ENCODE measurements around the gene OGG1.

The OGG1 gene

DNA sequence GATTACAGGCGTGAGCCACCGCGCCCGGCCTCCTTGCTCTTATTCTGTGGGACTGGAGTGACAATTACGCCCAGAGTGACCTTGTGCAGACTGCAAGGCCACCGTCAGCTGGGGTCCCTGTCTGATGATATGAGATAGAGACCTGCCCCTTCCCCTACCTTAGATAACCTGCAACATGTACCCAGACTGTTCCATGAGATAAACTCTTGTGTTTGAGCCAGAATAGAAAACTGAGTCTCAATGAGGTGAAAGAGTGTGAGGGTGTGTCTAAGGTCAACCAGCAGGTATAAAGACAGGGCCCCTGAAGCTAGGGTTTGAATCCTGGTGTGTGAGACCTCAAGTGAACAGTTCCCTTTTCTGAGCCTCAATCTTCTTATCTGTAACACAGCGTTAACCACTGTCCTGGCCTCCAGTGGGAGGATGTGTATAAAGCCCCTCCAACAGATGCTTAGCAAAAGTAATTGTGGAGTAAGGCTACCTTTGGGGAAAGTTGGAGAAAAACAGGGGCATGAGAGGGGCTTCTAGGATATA, 36.5 kb downstream of the OGG1 start:
- DNase-seq (ENCODE audit: low read depth): no peak

DNA sequence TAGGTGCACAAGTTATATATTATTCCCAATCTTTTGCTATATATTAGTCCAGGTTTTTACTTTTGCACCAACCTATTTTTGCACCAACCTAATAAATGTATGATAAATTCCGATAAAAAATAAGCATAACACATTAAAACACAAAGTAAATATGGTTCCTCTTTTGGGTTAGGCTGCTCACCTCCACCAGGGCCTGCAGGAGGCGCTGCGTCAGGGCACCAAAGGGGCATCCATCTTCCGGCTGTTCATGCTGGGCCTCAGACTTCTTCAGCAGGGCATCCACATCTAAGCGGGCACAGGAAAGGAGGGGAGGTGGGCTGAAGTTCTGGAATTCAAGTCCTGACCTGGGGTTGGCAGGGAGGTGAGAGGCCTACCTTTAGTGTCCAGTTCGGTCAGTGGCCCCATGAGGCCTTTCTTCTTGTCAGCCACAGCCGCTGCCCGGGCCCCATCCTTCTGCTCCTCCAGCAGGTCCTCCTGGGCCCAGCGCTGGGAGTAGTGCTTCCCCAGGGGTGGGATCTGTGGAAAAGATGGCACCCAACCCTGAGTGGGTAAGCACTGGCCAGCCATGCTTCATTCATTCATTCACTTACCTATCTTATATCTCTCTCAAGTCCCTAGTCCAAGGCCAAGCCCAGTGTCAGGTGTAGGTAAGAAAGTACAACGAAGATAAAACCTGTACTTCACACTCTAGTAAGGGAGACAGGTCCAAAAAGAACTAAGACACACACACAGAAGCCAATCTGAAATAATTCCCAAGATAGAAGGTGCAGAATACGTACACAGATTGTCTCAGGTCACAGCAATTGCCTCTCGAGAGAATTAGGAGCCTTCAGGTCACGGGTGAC, 37.3 kb downstream of the OGG1 start:
- DNase-seq (ENCODE audit: low read depth): no peak

DNA sequence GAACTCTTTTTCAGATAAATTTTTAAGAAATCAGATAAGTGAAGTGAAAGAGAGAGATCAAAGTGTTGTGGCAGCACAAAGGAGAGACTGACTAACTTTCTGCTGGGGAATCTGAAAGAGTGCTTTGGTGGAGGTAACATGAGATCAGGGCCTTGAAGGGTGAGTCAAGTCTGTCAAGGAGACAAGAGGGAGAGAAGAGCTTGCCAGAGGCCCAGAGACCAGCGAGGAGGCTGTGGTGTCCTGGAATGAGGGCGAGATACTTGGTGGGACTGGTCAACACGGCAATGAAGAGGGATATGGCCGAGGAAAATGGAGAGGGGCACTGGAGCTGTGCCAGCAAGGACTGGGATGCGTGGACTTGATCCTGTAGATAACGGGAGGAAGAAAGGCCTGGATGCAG, 38.0 kb downstream of the OGG1 start:
- DNase-seq (ENCODE audit: low read depth): no peak

DNA sequence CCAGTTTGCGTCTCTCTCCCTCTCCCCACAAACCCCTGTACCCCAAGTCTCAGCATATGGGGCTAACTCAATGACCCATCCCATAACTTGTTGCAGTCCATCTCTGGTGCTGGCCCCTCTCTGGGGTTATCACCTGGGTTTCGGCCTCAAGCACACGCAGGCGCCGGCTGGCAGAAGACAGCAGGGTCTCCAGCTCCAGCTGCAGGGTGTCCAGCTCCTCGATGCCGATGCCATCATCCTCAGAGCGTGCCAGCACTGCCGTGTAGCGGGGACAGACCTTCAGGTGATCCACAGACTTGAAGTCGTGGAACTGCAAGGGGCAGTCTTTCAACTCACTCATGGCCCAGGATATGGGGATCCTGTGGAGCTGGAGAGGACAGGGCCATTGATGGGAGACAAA, 41.4 kb downstream of the OGG1 start:
- no peak for DNase-seq (ENCODE audit: low read depth)

DNA sequence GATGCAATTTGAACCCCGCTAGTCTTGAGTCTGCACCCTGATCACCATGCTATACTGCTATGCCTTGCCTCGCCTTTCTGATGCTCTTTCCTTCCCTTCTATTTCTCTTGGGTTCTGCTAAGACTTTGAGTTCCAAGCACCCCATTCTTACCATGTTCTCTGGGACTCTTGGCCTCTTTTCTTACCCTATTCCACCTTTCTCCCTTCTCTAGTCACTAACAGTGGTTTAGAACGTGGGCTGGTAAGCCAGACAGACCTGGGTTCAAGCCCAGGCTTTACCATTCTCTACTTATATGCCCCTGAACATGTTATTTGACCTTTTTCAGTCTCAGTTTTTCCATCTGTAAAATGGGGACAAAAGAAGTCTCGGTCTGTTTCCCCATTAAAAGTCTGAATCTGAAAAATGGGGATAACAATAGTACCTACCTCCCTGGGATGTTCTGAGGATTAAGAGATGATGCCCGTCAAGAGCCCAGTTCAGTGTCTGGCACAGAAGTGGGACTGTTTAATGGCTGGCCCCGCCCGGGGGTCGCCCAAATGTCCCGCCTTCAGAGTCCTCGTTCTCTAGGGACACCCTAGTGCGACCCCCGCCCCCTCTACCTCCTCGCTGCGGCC, 42.1 kb downstream of the OGG1 start:
- DNase-seq (ENCODE audit: low read depth): no peak

DNA sequence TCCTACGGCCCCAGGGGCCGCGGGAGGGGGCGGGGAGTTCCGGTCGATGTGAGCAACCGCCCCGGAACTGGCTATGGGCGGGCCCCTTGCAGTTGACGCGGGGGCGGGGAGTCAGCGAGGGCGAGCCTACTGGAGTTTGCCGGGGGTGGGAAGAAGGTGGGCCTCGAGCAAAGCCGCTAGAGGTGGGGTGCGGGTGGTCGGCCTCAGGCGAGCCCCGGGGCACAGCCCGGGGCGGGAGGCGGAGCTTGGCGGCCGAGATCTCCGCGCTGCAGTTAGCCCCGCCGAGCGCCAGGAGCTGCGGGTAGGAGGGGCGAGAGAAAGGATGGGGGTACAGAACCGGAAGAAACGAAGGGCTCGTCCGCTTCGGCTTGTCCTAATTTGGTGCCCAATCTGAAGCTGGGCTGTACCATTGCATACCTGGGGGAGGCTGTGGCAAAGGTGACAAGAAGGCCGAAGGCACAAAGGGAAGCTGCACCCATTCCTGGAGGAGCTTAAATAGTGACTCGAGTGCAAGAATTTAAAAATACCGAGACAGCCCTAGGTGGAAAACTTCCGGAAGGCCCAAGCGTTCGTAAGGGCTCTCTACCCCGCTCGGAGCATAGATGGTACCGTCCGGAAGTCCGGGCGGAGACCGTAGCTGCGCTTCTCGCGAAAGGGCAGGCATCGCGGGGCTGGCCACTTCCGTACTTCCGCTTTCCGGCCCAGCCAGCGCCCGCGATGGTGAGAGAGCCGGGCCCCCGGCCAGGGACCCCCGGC, 42.8 kb downstream of the OGG1 start, which contains the start of the genes ARPC4 and TADA3:
TSS of gene ARPC4 (plus strand) at position 678 of the 756 bp plus-strand sequence. CDS start at position 718, 40 bp downstream.
TSS of gene TADA3 (minus strand) at position 69 of the 756 bp plus-strand sequence. CDS start 1,007 bp downstream, outside the sequence.
- peak; percentile 87 for DNase-seq (ENCODE audit: low read depth)

DNA sequence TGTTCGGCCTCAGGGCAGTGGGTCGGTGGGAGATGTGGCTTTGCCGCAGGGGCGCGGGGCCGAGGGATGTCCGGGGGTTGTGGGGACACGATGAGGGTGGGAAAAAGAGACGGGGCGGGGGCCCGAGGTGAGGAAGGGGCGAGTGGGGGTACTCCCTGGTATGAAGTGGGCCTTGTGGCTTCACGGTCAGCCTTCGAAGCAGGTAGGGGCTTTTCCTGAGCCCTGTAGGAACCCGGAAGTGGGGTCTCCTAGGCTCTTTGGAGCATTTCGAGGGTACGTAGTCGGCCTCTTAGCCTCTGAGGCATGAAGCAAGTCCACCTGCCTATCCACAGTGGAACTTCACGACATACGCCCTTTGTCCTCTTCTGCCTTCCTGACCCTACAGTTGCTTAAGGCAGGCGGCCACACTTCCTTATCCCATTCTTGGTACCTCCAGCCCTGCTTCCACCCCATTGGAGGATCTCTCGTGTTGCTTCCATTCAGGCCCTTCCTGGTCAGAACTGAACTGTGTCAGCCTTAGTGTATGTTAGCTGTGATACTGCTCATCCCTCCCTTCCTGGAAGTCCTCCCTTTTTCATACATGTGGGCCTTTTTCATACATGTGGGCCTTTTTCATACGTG, 43.5 kb downstream of the OGG1 start:
- no peak for DNase-seq (ENCODE audit: low read depth)

DNA sequence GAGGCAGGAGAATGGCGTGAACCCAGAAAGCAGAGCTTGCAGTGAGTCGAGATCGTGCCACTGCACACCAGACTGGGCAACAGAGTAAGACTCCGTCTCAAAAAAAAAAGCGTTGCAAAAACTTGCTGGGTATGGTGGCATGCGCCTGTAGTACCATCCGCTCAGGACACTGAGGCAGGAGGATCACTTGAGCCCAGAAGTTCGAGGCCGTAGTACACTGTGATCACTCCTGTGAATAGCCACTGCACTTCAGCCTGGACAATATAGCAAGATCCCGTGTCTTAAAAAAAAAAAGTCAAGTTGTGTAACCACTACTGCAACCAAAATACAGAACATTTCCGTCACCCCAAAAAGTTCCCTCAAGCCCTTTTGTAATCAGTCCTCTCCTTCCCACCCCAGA, 44.6 kb downstream of the OGG1 start:
- no peak for DNase-seq (ENCODE audit: low read depth)

DNA sequence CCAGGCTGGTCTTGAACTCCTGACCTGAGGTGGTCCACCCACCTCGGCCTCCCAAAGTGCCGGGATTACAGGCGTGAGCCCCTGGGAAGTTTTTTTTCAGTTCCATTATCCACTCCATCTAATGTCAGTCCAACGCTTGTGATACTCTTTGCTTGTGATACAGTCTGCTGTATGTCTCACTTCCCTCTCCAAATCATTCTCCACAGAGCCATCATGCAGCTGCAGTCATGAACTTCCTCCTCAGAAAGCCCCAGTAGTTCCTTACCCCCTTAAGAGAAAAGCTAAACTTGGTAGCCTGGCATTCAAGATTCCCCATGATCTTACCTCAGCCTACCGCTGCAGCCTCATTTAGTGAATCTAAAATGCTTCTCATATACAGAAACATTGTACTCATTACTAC, 45.5 kb downstream of the OGG1 start:
- no peak for DNase-seq (ENCODE audit: low read depth)

DNA sequence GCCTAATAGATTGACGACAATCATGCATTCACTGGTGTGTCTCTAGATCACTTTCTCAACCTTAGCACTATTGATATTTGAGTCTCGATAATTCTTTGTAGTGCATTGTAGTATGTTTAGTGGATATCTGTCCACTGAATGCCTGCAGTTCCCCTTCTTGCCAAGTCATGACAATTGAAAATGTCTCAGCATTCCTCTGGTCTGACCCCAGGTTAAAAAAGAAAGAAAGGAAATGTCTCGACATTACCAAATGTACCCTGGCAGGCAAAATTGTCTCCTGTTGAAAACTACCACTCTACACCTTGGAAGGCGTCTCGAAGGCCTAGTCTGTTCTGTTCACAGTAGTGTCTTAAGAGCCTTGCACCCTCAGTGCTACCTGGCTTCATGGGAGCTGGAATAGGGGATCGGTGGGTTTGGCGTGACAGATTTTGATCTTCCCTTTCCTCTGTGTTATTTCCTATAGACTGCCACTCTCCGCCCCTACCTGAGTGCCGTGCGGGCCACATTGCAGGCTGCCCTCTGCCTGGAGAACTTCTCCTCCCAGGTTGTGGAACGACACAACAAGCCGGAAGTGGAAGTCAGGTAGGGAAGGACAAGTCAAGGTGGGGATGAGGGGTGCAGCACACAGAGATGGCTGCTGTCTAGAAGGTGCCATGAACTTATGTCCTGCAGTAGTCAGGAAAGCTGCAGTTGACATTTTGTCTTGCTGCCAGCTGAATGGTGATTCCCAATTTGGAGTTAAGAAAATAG, 47.6 kb downstream of the OGG1 start:
- no peak for DNase-seq (ENCODE audit: low read depth)

DNA sequence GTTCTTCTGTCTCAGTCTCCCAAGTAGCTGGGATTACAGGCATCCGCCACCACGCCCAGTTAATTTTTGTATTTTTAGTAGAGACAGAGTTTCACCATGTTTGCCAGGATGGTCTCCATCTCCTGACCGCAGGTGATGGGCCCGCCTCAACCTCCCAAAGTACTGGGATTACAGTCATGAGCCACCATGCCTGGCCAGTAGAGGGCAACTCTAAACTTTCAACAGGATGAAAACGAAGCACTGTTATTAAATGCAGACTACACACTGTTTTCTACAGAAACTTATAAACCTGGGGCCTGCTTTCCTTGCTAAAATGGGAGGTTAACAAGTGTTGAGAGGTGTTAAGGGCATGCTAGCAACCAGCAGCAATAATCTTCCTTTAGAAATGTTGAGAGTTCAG, 50.8 kb downstream of the OGG1 start:
- no peak for DNase-seq (ENCODE audit: low read depth)

DNA sequence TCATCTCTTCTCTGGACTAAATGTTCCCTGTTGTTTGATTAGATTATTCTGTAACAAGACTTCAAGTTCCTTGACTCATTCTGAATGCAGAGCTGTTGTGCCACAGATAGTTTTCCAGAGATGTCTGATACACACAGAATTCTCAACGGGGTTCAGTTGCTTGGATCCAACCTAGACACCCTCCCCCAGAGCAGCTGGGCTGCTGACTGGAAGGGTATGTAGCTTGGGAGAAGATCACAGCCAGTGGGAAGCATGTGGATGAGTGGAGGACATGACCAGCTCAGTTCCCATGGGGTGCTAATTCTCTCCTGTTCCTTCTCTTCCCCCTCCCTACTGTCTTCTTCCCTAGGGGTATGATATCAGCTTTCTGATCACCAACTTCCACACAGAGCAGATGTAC, 53.7 kb downstream of the OGG1 start:
- DNase-seq (ENCODE audit: low read depth): no peak

DNA sequence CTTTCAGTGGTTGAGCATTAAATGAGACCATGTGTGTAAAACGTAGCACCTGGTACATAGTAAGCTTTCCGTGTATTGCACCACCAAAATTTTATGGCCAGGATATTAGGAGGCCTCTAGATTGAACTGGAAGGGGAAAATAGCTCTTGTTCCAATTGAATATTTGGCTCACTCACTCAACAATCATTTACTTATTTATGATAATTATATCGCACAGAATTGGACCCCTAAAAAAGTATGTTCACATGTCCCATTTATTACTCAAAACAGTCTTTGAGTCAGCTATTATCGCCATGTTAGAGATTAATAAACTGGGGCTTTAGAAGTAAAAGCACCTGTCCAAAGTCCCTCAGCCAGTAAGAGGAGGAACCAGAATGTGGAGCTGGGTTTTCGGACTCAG, 55.2 kb downstream of the OGG1 start:
- DNase-seq (ENCODE audit: low read depth): no peak

DNA sequence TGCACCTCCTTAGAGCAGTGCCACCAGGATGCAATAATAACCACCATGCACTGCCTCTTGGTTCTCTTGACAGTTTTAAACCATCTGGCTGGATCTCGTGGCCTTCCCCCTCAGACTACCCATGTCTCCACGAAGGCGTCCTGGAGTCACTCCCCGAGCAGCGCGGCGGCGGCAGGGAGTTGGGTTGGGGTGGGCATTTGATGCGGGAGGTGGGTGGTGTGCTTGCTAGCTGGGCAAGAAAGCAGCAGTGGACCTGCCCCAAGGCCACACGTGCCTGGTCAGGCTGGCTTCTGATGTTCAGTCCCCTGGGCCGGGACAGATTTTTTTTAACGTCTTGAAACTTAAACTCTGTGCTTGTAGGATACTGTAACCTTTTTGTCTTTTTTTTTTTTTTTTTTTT, 56.4 kb downstream of the OGG1 start:
- no peak for DNase-seq (ENCODE audit: low read depth)
